A673 (cell line): ENCODE measurements around the gene ADGRL2.

ENCODE experiments used
- EZH2 ChIP-seq: fragments of 200-600 bp; sonication (generic); IDR thresholded peaks from 2 replicates; pipeline ENCODE4 v1.6.1; 2017; ENCODE audit warnings: borderline replicate concordance, low read depth, mild to moderate bottlenecking, mixed read lengths, antibody characterized with exemption, low read length; ENCODE audit not compliant: poor library complexity, severe bottlenecking
- TF ChIP-seq, protein P1 (sequence below): fragments of 300-800, 200-600 bp; sonication (generic); conservative IDR thresholded peaks from 2 replicates; pipeline ENCODE4 v1.5.1; 2017; ENCODE audit warnings: low read depth, mild to moderate bottlenecking, antibody characterized with exemption, low read length, moderate library complexity, mixed read lengths

- TF ChIP-seq, protein P1, sequence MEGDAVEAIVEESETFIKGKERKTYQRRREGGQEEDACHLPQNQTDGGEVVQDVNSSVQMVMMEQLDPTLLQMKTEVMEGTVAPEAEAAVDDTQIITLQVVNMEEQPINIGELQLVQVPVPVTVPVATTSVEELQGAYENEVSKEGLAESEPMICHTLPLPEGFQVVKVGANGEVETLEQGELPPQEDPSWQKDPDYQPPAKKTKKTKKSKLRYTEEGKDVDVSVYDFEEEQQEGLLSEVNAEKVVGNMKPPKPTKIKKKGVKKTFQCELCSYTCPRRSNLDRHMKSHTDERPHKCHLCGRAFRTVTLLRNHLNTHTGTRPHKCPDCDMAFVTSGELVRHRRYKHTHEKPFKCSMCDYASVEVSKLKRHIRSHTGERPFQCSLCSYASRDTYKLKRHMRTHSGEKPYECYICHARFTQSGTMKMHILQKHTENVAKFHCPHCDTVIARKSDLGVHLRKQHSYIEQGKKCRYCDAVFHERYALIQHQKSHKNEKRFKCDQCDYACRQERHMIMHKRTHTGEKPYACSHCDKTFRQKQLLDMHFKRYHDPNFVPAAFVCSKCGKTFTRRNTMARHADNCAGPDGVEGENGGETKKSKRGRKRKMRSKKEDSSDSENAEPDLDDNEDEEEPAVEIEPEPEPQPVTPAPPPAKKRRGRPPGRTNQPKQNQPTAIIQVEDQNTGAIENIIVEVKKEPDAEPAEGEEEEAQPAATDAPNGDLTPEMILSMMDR: no peak
- no peak for TF ChIP-seq EZH2
Measured at GRCh38 chr1:81836007-81836626, 35.4 kb downstream of the ADGRL2 start.
